SK-N-SH (cell line): ENCODE results near the gene SERPINA3.

Experiments used
- CTCF ChIP-seq: fragments of 200-600 bp; sonication (generic); IDR thresholded peaks from 2 replicates; pipeline ENCODE4 v1.6.1; 2017; ENCODE audit warnings: antibody characterized with exemption, mild to moderate bottlenecking, moderate library complexity
- ELF1 ChIP-seq: IDR thresholded peaks from 2 replicates; pipeline ENCODE4 v1.4.0; 2012
- EP300 ChIP-seq, 2 experiments: IDR thresholded peaks; 2 replicates each; pipeline versions ENCODE4 v1.4.0 to v1.6.1; 2012; ENCODE audit warnings: borderline replicate concordance in 1 of 2, low read depth in 1 of 2, low read length in 1 of 2
- FOSL2 ChIP-seq: IDR thresholded peaks from 2 replicates; pipeline ENCODE4 v1.4.0; 2012; ENCODE audit warnings: low read depth, mild to moderate bottlenecking, moderate library complexity, borderline replicate concordance
- NFIC ChIP-seq: IDR thresholded peaks from 2 replicates; pipeline ENCODE4 v1.4.0; 2012; ENCODE audit warnings: borderline replicate concordance
- POLR2AphosphoS5 ChIP-seq: IDR thresholded peaks from 2 replicates; pipeline ENCODE4 v1.6.1; 2012; ENCODE audit warnings: low read depth, low read length
- REST ChIP-seq: IDR thresholded peaks from 2 replicates; pipeline ENCODE4 v1.6.1; 2012; ENCODE audit warnings: mild to moderate bottlenecking, low read depth, low read length, moderate library complexity
- RXRA ChIP-seq: IDR thresholded peaks from 2 replicates; pipeline ENCODE4 v1.4.0; 2012; ENCODE audit warnings: low read depth, mild to moderate bottlenecking, borderline replicate concordance
- SIN3A ChIP-seq: IDR thresholded peaks from 2 replicates; pipeline ENCODE4 v1.6.1; 2012; ENCODE audit warnings: low read depth, mild to moderate bottlenecking, low read length, moderate library complexity, borderline replicate concordance
- TAF1 ChIP-seq: IDR thresholded peaks from 2 replicates; pipeline ENCODE4 v1.6.1; 2012; ENCODE audit warnings: low read depth, mild to moderate bottlenecking, low read length, moderate library complexity, borderline replicate concordance
- TCF12 ChIP-seq: IDR thresholded peaks from 2 replicates; pipeline ENCODE4 v1.4.0; 2012
- YY1 ChIP-seq: IDR thresholded peaks from 2 replicates; pipeline ENCODE4 v1.4.0; 2012; ENCODE audit warnings: low read depth, mild to moderate bottlenecking
- TF ChIP-seq, protein P1 (sequence below): IDR thresholded peaks from 2 replicates; pipeline ENCODE4 v1.4.0; 2012; ENCODE audit warnings: low read depth

DNA sequence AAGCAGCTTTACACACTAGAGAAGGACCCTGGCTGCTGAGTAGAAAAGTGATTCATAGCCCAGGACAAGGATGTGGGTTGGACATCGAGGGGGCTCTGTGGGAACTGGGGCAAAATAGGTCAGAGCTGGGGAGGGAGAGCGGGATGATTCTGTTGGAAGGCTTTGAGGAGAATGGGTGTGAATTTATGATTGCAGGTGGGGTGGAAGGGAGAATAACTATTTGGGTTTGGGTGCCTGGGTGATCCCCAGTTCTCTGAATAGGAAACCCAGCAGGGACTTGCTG lies 13.1 kb downstream of the SERPINA3 start:
- TF ChIP-seq RXRA, result no peak
- TF ChIP-seq CTCF, result no peak
- TF ChIP-seq SIN3A, result no peak
- no peak for TF ChIP-seq ELF1
- TF ChIP-seq REST, result no peak
- TF ChIP-seq TAF1, result no peak
- TF ChIP-seq EP300 (IDR thresholded peaks at IDR 0.05; ENCODE audit: borderline replicate concordance in 1 of 2, low read depth in 1 of 2, low read length in 1 of 2), result no peak
- no peak for TF ChIP-seq POLR2AphosphoS5
- TF ChIP-seq FOSL2, result no peak
- TF ChIP-seq TCF12, result no peak
- no peak for TF ChIP-seq YY1
- no peak for TF ChIP-seq NFIC
- TF ChIP-seq, protein P1, sequence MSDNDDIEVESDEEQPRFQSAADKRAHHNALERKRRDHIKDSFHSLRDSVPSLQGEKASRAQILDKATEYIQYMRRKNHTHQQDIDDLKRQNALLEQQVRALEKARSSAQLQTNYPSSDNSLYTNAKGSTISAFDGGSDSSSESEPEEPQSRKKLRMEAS, result no peak
